ENCODE data around the gene ADARB1. TPM values are rescaled to one million over a fixed set of nuclear protein-coding genes. Genes with fewer than 3 reads are reported as not detected.

Gene ADARB1
- total and polyA plus RNA-seq, 2 of the 4 experiments (the other 2 are of a cell fraction) = 39.8 to 47.3 TPM

DNA sequence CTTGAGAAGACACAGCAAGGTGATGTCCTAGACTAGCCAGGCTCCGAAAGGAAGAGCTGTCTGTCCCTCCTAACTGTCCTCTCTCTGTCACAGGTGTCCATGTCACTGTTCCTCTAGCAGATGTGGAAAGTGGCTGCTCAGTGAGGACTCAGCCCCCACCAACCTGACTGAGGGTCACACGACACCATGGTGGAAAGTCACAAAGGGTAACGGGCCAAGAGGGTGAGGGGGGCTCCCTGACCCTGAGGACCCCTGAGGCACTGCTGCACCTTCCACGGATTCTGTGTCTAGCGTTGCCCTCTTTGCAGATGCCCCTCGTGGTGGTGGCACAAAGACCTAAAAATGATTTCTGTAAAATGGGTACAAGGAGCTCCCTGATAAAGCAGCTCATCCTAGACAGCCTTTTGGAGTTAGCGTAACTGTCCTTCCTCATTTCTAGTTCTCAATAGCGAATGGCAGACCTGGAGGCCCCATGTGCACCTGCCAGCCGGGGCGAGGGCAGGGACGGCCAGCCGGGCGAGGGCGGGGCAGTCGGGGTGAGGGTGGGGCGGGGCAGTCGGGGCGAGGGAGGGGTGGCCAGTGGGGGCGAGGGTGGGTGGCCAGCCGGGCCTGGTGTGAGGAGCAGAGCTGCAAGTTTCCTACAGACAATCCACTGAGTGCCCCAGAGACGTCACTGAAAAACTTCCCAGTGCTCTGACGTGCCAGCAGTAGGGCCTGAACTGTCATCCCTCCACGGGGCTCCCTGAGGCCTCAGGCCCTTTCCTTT, 189.9 kb downstream of the ADARB1 start:
- H3K27ac ChIP-seq (ENCODE audit: insufficient read depth, low read length) = no peak overlapping the region
- H3K56ac ChIP-seq (ENCODE audit: extremely low read depth, insufficient read depth, low read length) = no peak overlapping the region
- CTCF ChIA-PET = no interaction called here
- peaks cover 53% of the 10 kb centered on the region for H3K36me3 ChIP-seq (ENCODE audit: control insufficient read depth, insufficient read depth, low read length)
- BruUV-seq (replicated peaks) = TSS peak; percentile 79
- H4K91ac ChIP-seq (ENCODE audit: insufficient read depth, low read depth, low read length) = no peak overlapping the region
- H3K14ac ChIP-seq (replicated peaks; ENCODE audit: low read depth, low read length) = no peak overlapping the region
- no peak overlapping the region for H3K4me2 ChIP-seq (ENCODE audit: low read depth, low read length)
- WGBS, 2 experiments (ENCODE audit: extremely low coverage in 2 of 2, insufficient read length in 1 of 2) = 92% methylated on average over 4 of the region's 23 CpGs; no CpG with 5 or more reads in 1 of the 2 experiments
- H2AK5ac ChIP-seq (ENCODE audit: low read depth, low read length) = no peak overlapping the region
- no peak overlapping the region for H3K4ac ChIP-seq (ENCODE audit: low read depth, low read length)
- no peak overlapping the region for H2BK20ac ChIP-seq (ENCODE audit: low read depth, low read length)
- H3K79me1 ChIP-seq (ENCODE audit: low read depth in 1 of 2, low read length in 2 of 2) = peaks cover 0 to 15% of the 10 kb centered on the region in 2 experiments
- no peak overlapping the region for H3K18ac ChIP-seq (ENCODE audit: low read depth, low read length)
- in situ Hi-C loops (cut with MboI; ENCODE audit: low sequenced_read_pairs) (no loop called here), intact Hi-C loops (cut with micrococcal nuclease) (no loop called here), dilution Hi-C loops (cut with HindIII; ENCODE audit: low sequenced_read_pairs, unreplicated experiment) (no loop called here)
- no peaks in the 10 kb centered on the region for H3K4me1 ChIP-seq (ENCODE audit: control insufficient read depth, insufficient read depth, low read length)
- TF ChIP-seq MAZ (IDR thresholded peaks at IDR 0.05; ENCODE audit: borderline replicate concordance, low read depth, low read length) = no peak
- TF ChIP-seq NFE2L2 (IDR thresholded peaks at IDR 0.05; ENCODE audit: low read depth, low read length) = no peak
- no peak for TF ChIP-seq RAD21 (IDR thresholded peaks at IDR 0.05; ENCODE audit: low read length)
- no peak for TF ChIP-seq POLR2A (IDR thresholded peaks at IDR 0.05; ENCODE audit: low read depth, low read length)
- TF ChIP-seq CEBPB (IDR thresholded peaks at IDR 0.05; ENCODE audit: low read depth, low read length) = no peak
- no peak for TF ChIP-seq MAFK (IDR thresholded peaks at IDR 0.05; ENCODE audit: low read depth, low read length)
- TF ChIP-seq RCOR1 (IDR thresholded peaks at IDR 0.05; ENCODE audit: insufficient replicate concordance, low read length) = no peak
- TF ChIP-seq CHD1 (IDR thresholded peaks at IDR 0.05; ENCODE audit: low read depth, low read length) = no peak
- no peak for TF ChIP-seq RFX5 (IDR thresholded peaks at IDR 0.05; ENCODE audit: low read depth, low read length)
- no peak for TF ChIP-seq BHLHE40 (IDR thresholded peaks at IDR 0.05; ENCODE audit: low read depth, low read length)
- TF ChIP-seq SMC3 (IDR thresholded peaks at IDR 0.05; ENCODE audit: low read depth, low read length) = no peak
- no peak for TF ChIP-seq FOS (IDR thresholded peaks at IDR 0.05; ENCODE audit: low read depth, low read length)
- POLR2A ChIA-PET (ENCODE audit: unreplicated experiment) = no interaction called here
- no peak overlapping the region for H3K23ac ChIP-seq (ENCODE audit: low read depth, low read length)
- H4K5ac ChIP-seq (ENCODE audit: low read depth, low read length) = no peak overlapping the region
- H2AFZ ChIP-seq (replicated peaks; ENCODE audit: low read length, poor library complexity) = no peak overlapping the region
- no peak overlapping the region for H2BK120ac ChIP-seq (ENCODE audit: low read depth, low read length)
- ATAC-seq (ENCODE audit: low read depth) = no peak
- H4K8ac ChIP-seq (ENCODE audit: low read depth in 2 of 2, low read length in 2 of 2) = no peak overlapping the region
- no peak for DNase-seq
- no peak overlapping the region for H2BK15ac ChIP-seq (ENCODE audit: low read depth, low read length)
- H3K9ac ChIP-seq (ENCODE audit: low read depth, low read length) = no peak overlapping the region
- H3K27me3 ChIP-seq (ENCODE audit: control insufficient read depth, insufficient read depth, low read length) = no peaks in the 10 kb centered on the region
- no peak overlapping the region for H2AK9ac ChIP-seq (replicated peaks; ENCODE audit: low read depth, low read length, poor library complexity)
- no peaks in the 10 kb centered on the region for H3K9me3 ChIP-seq (ENCODE audit: control insufficient read depth, insufficient read depth, low read length)
- peaks cover 7% of the 10 kb centered on the region; the same call in 1 of the 2 replicates for H3K9me1 ChIP-seq (ENCODE audit: insufficient read depth, low read length)
- H2BK5ac ChIP-seq (ENCODE audit: low read depth, low read length, poor library complexity, severe bottlenecking) = no peak overlapping the region
- peaks cover 38% of the 10 kb centered on the region for H4K20me1 ChIP-seq (ENCODE audit: insufficient read depth, low read length)
- no peak overlapping the region for H3K4me3 ChIP-seq (ENCODE audit: insufficient read depth, low read depth, low read length)

All from IMR-90 (cell line).